ENCODE measurements around the gene CD79B.
"Not testable (repeated sequence)": the region's sequence is repeated elsewhere in the genome, so short reads cannot be mapped to it uniquely, and the experiment has no call there.

Gene CD79B

DNA sequence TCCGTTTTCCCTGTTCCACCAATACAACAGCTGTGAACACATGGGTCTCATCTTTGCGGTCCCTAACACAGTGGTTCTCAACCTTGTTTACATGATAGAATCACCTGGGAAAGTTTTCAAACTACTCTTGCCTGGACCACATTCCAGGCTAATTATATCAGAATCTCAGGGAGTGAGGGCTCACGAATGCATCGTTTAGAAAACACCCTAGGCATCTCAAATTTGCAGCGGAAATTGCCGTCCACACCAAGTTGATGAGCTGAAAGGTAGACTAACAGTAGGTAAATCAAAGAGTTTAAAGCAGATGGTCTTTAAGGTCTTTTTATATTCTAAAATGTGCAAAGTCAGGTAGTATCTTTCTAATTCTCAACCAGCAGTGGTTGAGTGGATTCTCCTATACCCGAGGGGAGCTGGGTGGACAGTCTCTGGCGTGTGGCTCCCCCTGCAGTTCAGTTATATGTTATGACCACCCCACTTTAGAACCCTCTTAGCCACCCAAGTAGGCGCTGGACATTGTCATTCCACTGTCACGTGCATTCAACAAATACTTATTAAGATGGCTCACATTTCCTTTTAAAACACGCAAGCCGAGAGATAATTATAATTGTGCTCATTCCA, 24.9 kb downstream of the CD79B start:
- not testable (repeated sequence) for H3K4me3 ChIP-seq (ENCODE audit: low read depth, low read length)

DNA sequence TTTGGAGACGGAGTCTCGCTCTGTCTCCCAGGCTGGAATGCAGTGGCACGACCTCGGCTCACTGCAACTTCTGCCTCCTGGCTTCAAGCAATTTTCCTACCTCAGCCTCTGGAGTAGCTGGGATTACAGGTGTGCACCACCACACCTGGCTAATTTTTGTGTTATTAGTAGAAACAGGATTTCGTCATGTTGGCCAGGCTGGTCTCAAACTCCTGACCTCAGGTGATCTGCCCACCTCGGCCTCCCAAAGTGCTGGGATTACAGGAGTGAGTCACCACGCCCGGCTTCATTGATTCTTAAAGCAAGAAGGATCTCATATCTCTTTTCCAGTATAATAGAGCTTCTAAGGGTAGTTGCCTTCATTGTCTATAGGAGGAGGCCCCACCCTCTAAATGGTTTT, 27.3 kb downstream of the CD79B start:
- H3K4me3 ChIP-seq (ENCODE audit: low read depth, low read length); H3K27ac ChIP-seq (ENCODE audit: low read depth, low read length); H3K36me3 ChIP-seq (ENCODE audit: control insufficient read depth, insufficient read depth, low read length); H3K27me3 ChIP-seq (ENCODE audit: control insufficient read depth, insufficient read depth, low read length); H3K9me3 ChIP-seq (ENCODE audit: control insufficient read depth, insufficient read depth, low read length); H3K9ac ChIP-seq (ENCODE audit: low read depth, low read length): not testable (repeated sequence)
- H3K4me1 ChIP-seq (ENCODE audit: control insufficient read depth, insufficient read depth, low read length) = peaks cover 13% of the 10 kb centered on the region

More for the DNA sequence above, 24.9 kb downstream of the CD79B start:
- H3K27me3 ChIP-seq (ENCODE audit: control insufficient read depth, insufficient read depth, low read length); H3K27ac ChIP-seq (ENCODE audit: low read depth, low read length); H3K9me3 ChIP-seq (ENCODE audit: control insufficient read depth, insufficient read depth, low read length); H3K9ac ChIP-seq (ENCODE audit: low read depth, low read length); H3K36me3 ChIP-seq (ENCODE audit: control insufficient read depth, insufficient read depth, low read length): not testable (repeated sequence)
- peaks cover 13% of the 10 kb centered on the region for H3K4me1 ChIP-seq (ENCODE audit: control insufficient read depth, insufficient read depth, low read length)

DNA sequence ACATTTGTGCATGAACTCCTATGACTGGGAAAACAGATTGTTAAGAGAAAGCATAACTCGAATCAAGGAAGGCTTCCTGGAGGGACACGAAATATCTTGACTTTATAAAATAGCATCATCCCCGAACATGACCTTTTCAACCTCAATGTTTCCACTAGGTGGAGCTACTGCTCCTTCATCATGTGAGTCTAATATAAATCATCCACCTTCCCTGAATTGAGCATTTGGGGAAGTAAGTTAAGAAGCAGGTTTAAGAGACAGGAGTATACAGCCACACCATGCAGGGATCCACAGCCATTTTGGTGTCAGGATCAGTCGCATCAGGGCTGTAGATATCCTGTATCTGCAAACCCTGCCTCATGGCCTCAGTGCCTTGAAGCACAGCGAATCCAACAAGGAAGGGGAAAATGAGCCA, 28.3 kb downstream of the CD79B start:
- peaks cover 13% of the 10 kb centered on the region for H3K4me1 ChIP-seq (ENCODE audit: control insufficient read depth, insufficient read depth, low read length)
- not testable (repeated sequence) for H3K36me3 ChIP-seq (ENCODE audit: control insufficient read depth, insufficient read depth, low read length); H3K27me3 ChIP-seq (ENCODE audit: control insufficient read depth, insufficient read depth, low read length); H3K4me3 ChIP-seq (ENCODE audit: low read depth, low read length); H3K9me3 ChIP-seq (ENCODE audit: control insufficient read depth, insufficient read depth, low read length); H3K9ac ChIP-seq (ENCODE audit: low read depth, low read length); H3K27ac ChIP-seq (ENCODE audit: low read depth, low read length)

DNA sequence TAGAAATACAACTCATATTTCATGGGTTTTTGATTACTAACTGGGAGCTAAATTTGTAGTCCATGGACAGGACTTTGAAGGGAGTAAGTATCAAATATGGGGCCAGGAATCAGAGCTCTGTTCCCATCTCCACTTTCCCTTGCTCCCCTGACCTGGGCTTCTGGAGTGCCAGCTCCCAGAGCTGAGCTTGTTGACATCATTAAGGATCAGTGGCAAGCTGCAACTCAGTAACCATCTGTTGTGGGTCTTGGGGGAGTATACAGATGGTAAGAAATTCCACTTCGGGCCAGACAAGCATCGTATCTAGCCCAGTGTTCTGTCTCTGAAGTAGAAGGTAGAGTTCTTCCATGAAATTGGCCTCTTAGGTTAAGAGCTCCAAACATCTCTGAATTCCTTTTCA, 30.2 kb downstream of the CD79B start:
- H3K9me3 ChIP-seq (ENCODE audit: control insufficient read depth, insufficient read depth, low read length); H3K4me3 ChIP-seq (ENCODE audit: low read depth, low read length); H3K36me3 ChIP-seq (ENCODE audit: control insufficient read depth, insufficient read depth, low read length); H3K27ac ChIP-seq (ENCODE audit: low read depth, low read length); H3K27me3 ChIP-seq (ENCODE audit: control insufficient read depth, insufficient read depth, low read length); H3K4me1 ChIP-seq (ENCODE audit: control insufficient read depth, insufficient read depth, low read length); H3K9ac ChIP-seq (ENCODE audit: low read depth, low read length): not testable (repeated sequence)

DNA sequence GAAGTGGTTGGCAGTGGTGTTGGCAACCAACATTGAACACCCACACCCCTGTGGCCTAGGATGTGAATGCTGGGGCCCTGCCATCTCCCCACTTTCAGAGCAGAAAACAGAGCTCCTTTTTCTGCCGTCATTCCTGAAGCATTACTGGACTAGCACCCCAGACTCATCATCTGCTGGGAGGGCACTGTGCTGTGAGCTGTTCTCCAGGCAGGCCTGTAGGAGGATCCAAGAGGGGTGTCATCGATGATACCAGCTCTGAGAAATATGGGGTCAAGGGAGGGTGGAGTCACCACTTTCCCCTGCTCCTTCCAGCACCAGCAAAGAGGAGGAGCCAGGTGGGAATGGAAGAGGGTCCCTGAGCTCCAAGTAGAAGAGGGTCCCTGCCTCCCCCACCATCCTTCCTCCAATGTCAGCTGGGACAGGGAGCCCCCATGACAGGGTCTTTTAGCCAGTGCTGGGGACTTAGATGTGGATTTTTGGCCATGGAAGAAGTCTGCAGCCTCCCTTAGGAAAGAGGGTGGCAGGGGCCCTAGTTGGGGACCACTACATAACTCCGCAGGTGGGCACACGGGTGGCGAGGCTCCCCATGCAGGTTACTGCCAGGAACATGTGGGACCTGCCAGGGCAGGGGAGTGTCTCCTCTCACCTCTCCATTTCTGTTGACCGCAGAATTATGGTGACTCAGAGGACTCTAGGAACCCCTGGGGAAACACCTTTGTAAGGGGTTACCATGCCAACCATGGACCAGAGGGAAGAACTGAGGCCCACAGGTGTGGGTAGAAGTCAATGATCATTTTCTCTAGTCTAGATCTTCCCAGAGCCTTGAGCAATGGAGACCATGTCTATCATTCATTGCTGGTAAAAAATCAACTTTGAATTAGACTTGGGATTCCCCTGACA, 33.0 kb downstream of the CD79B start:
- H3K4me3 ChIP-seq (ENCODE audit: low read depth, low read length); H3K9ac ChIP-seq (ENCODE audit: low read depth, low read length); H3K4me1 ChIP-seq (ENCODE audit: control insufficient read depth, insufficient read depth, low read length); H3K27ac ChIP-seq (ENCODE audit: low read depth, low read length); H3K9me3 ChIP-seq (ENCODE audit: control insufficient read depth, insufficient read depth, low read length); H3K27me3 ChIP-seq (ENCODE audit: control insufficient read depth, insufficient read depth, low read length); H3K36me3 ChIP-seq (ENCODE audit: control insufficient read depth, insufficient read depth, low read length): not testable (repeated sequence)

DNA sequence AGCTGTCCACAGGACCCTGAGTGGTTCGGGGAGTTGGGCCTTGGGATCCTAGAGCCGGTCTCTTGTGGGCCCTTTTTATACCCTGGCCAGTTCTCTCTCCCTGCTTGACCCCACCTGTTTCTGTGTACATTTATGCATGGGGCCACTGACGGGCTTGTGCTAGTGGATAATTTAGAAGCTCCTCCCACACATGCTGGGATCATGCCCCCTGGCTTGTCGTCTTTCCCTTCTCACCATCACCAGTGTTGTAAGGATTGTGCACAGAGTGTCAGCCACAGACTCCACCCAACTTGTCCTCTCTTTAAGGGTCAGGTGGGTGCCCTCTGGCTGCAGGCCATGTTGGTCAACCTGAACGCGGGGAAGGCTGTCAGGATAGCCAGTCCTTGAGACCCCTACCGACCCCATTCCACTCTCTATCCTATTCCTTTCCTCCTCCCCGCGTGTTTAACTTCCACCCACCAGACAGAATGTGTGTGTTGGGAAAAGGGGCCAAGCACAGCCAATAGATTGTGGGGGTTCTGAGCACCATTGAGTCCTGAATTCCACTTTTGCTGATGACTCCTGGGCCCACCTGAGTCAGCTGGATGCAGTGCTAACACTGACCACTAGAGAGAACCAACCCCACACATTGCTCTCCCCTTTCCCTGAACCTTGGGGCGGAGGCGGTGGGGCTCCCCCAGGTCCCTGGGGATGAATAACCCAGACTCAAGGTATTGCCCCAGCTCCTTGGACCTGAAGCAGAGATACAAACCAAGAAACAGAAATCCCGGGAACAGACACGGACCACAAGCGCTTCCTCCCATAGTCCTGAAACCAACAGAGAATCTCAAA, 35.4 kb downstream of the CD79B start, which contains the start of gene CSH1:
Gene CSH1, minus strand, starts transcription at position 51 of the 831 bp plus-strand sequence. CDS start 63 bp downstream, outside the sequence.
- not testable (repeated sequence) for H3K9ac ChIP-seq (ENCODE audit: low read depth, low read length); H3K4me3 ChIP-seq (ENCODE audit: low read depth, low read length); H3K36me3 ChIP-seq (ENCODE audit: control insufficient read depth, insufficient read depth, low read length); H3K9me3 ChIP-seq (ENCODE audit: control insufficient read depth, insufficient read depth, low read length); H3K27ac ChIP-seq (ENCODE audit: low read depth, low read length); H3K4me1 ChIP-seq (ENCODE audit: control insufficient read depth, insufficient read depth, low read length); H3K27me3 ChIP-seq (ENCODE audit: control insufficient read depth, insufficient read depth, low read length)

DNA sequence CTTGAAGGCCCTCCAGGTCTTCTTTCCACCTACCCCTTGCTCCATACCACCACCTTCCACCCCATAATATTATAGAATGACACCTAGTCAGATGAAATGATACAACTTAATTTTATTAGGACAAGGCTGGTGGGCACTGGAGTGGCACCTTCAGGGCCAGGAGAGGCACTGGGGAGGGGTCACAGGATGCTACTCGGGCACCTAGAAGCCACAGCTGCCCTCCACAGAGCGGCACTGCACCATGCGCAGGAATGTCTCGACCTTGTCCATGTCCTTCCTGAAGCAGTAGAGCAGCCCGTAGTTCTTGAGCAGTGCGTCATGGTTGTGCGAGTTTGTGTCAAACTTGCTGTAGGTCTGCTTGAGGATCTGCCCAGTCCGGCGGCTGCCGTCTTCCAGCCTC, 37.3 kb downstream of the CD79B start:
- H3K4me1 ChIP-seq (ENCODE audit: control insufficient read depth, insufficient read depth, low read length); H3K9ac ChIP-seq (ENCODE audit: low read depth, low read length); H3K27ac ChIP-seq (ENCODE audit: low read depth, low read length); H3K27me3 ChIP-seq (ENCODE audit: control insufficient read depth, insufficient read depth, low read length); H3K4me3 ChIP-seq (ENCODE audit: low read depth, low read length); H3K9me3 ChIP-seq (ENCODE audit: control insufficient read depth, insufficient read depth, low read length); H3K36me3 ChIP-seq (ENCODE audit: control insufficient read depth, insufficient read depth, low read length): not testable (repeated sequence)

DNA sequence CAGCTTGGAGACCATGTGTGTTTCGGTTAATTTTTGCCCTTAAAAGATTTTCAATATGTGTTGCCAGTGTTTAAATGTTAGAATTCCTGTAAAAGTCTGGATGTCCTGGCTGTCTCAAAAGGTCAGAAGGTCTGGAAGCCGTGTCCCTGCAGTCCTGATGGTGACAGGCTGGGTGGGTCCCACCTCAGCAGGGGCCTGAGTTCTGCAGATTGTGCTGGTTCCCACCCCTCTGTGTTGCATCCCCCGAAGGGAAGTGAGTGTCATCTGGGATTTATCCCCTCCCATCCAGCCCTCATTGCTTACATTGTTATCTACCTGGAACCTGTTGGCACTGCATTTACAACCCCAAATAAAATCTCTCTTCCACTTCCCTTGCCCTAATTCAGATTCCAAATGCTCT, 38.1 kb downstream of the CD79B start:
- not testable (repeated sequence) for H3K27me3 ChIP-seq (ENCODE audit: control insufficient read depth, insufficient read depth, low read length); H3K4me1 ChIP-seq (ENCODE audit: control insufficient read depth, insufficient read depth, low read length); H3K9ac ChIP-seq (ENCODE audit: low read depth, low read length); H3K36me3 ChIP-seq (ENCODE audit: control insufficient read depth, insufficient read depth, low read length); H3K9me3 ChIP-seq (ENCODE audit: control insufficient read depth, insufficient read depth, low read length); H3K27ac ChIP-seq (ENCODE audit: low read depth, low read length); H3K4me3 ChIP-seq (ENCODE audit: low read depth, low read length)

DNA sequence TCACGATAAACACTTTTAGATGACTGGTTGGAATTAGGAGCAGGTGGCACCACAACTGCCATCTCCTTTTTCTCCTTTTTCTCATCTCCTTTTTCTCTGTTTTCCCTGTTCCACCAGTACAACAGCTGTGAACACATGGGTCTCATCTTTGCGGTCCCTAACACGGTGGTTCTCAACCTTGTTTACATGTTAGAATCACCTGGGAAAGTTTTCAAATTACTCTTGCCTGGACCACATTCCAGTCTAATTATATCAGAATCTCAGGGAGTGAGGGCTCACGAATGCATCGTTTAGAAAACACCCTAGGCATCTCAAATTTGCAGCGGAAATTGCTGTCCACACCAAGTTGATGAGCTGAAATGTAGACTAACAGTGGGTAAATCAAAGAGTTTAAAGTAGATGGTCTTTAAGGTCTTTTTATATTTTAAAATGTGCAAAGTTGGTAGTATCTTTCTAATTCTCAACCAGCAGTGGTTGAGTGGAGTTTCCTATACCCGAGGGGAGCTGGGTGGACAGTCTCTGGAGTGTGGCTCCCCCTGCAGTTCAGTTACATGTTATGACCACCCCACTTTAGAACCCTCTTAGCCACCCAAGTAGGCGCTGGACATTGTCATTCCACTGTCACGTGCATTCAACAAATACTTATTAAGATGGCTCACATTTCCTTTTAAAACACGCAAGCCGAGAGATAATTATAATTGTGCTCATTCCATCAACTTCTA, 39.7 kb downstream of the CD79B start:
- not testable (repeated sequence) for H3K4me3 ChIP-seq (ENCODE audit: low read depth, low read length); H3K27me3 ChIP-seq (ENCODE audit: control insufficient read depth, insufficient read depth, low read length); H3K9me3 ChIP-seq (ENCODE audit: control insufficient read depth, insufficient read depth, low read length); H3K9ac ChIP-seq (ENCODE audit: low read depth, low read length); H3K27ac ChIP-seq (ENCODE audit: low read depth, low read length); H3K4me1 ChIP-seq (ENCODE audit: control insufficient read depth, insufficient read depth, low read length); H3K36me3 ChIP-seq (ENCODE audit: control insufficient read depth, insufficient read depth, low read length)

DNA sequence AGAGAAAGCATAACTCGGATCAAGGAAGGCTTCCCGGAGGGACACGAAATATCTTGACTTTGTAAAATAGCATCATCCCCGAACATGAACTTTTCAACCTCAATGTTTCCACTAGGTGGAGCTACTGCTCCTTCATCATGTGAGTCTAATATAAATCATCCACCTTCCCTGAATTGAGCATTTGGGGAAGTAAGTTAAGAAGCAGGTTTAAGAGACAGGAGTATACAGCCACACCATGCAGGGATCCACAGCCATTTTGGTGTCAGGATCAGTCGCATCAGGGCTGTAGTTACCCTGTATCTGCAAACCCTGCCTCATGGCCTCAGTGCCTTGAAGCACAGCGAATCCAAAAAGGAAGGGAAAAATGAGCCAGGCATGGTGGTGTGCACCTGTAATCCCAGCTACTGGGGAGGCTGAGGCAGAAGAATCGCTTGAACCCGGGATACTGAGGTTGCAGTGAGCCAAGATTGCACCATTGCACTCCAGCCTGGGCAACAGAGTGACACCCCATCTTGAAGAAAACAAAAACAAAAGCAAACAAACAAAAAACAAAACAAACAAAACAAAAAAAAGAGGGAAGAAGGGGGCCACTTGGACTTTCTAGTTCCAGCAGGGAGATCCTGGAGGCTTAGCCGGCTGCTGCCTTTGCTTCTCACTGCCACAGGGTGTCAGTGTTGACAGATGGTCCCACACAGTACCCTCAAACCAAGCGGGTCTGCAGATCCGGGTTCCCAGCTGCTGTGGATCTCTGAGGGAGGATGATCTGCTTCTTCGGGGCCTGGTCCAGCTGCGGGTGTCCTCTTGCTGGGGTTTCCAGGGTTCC, 42.9 kb downstream of the CD79B start:
- H3K36me3 ChIP-seq (ENCODE audit: control insufficient read depth, insufficient read depth, low read length); H3K4me1 ChIP-seq (ENCODE audit: control insufficient read depth, insufficient read depth, low read length); H3K4me3 ChIP-seq (ENCODE audit: low read depth, low read length); H3K27ac ChIP-seq (ENCODE audit: low read depth, low read length); H3K9ac ChIP-seq (ENCODE audit: low read depth, low read length); H3K27me3 ChIP-seq (ENCODE audit: control insufficient read depth, insufficient read depth, low read length); H3K9me3 ChIP-seq (ENCODE audit: control insufficient read depth, insufficient read depth, low read length): not testable (repeated sequence)

Measured in HUES48 (cell line).